GM19238 (cell line): ENCODE measurements around the gene POLR2F.
A peak's percentile ranks its signal among the peaks of the same experiment; 100 is the strongest.
"Not testable (repeated sequence)": the region's sequence is repeated elsewhere in the genome, so short reads cannot be mapped to it uniquely, and the experiment has no call there.

Experiments used
- DNase-seq: peaks from one replicate; pipeline ENCODE4 v3.0.0; 2011; ENCODE audit warnings: low spot score; ENCODE audit not compliant: insufficient read length

The POLR2F gene

DNA sequence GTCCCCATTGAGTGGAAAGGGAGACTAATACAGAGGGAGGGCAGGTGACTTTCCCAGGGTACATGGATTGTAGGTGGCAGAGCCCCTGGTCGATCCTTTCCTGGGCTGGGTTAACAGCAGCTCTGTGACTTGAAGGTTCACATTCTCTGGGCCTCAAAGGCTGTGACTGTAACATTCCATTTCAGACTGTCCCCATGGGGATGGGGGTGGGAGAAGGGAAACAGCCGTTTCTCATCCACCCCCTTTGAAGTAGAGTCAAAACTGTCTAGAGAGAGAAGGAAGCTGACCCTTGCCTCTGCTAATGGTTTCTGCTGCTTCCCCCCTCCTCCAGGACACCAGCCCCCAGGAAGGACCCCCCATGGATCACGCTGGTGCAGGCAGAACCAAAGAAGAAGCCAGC lies 28.2 kb upstream of the POLR2F start:
- no peak for DNase-seq

DNA sequence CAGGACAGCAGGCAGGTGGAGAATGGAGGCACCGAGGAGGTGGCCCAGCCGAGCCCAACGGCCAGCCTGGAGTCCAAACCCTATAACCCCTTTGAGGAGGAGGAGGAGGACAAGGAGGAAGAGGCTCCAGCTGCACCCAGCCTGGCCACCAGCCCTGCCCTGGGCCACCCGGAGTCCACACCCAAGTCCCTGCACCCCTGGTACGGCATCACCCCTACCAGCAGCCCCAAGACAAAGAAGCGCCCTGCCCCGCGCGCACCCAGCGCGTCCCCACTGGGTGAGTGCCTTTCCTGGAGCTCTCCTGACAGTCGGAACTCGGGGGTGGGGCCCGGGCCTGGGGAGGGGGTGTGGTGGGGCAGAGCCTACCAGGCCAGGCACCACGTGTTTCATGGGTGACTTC lies 27.7 kb upstream of the POLR2F start:
- DNase-seq = no peak

DNA sequence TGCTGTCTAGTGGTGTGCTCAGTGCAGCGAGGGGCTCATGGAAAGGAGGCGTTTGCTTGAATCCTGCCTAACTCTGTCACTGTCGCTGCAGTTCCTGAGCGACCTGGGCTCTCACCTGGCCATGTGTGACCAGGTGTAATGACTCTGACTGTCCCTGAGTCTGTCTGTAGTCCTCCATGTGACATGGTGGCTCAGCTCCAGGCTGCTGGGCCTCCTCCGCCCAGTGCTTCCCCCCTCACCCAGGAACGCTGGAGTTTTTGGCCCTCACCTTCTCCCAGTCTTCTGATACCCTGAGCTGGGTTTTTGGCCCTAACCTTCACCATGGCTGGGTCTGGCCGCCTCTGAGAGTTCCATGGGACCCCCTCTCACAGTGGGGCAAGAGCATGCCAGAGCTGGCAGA lies 27.1 kb upstream of the POLR2F start:
- no peak for DNase-seq

DNA sequence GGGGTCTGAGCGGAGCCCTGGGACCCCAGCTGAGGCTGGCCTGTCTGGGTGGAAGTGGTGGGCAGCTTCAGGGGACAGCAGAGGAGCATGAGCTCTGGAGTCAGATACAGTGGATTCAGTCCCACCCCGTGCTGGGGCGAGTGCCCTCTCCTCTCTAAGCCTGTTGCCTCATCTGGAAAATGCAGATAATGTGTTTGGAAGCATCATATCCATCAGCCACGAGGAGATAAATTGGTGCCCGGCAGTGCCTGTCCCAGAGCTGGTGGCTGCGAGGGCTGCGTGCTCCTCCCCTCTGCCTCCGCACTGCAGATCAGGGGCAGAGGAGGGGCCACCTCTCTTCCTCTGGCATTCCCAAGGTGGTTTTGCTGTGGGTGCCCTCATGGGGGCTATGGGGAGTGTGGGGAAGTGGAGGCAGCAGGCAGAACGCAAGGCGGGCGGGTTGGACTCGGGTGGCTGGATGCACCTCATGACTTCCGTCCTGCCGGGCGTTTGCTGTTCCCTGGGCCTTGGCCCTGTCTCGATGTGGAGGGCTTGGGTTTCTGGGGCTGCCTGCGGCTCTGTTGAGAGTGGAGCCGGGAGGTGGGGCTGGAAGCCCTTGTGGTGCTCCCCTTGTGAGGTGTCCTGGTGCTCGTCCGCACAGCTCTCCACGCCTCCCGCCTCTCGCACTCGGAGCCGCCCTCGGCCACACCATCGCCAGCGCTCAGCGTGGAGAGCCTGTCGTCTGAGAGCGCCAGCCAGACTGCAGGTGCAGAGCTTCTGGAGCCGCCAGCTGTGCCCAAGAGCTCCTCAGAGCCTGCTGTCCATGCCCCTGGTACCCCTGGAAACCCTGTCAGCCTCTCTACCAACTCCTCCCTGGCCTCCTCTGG lies 26.5 kb upstream of the POLR2F start:
- no peak for DNase-seq

- no peak for DNase-seq
Measured at GRCh38 chr22:37927637-37927936, 25.9 kb upstream of the POLR2F start.

- no peak for DNase-seq
Measured at GRCh38 chr22:37929390-37929789, 24.1 kb upstream of the POLR2F start.

GRCh38 chr22:37930270-37930951 lies 23.1 kb upstream of the POLR2F start:
- no peak for DNase-seq

GRCh38 chr22:37930952-37931440 lies 22.5 kb upstream of the POLR2F start:
- DNase-seq = no peak

- no peak for DNase-seq
Measured at GRCh38 chr22:37931893-37932389, 21.6 kb upstream of the POLR2F start.

GRCh38 chr22:37932401-37932800 lies 21.1 kb upstream of the POLR2F start:
- no peak for DNase-seq

DNA sequence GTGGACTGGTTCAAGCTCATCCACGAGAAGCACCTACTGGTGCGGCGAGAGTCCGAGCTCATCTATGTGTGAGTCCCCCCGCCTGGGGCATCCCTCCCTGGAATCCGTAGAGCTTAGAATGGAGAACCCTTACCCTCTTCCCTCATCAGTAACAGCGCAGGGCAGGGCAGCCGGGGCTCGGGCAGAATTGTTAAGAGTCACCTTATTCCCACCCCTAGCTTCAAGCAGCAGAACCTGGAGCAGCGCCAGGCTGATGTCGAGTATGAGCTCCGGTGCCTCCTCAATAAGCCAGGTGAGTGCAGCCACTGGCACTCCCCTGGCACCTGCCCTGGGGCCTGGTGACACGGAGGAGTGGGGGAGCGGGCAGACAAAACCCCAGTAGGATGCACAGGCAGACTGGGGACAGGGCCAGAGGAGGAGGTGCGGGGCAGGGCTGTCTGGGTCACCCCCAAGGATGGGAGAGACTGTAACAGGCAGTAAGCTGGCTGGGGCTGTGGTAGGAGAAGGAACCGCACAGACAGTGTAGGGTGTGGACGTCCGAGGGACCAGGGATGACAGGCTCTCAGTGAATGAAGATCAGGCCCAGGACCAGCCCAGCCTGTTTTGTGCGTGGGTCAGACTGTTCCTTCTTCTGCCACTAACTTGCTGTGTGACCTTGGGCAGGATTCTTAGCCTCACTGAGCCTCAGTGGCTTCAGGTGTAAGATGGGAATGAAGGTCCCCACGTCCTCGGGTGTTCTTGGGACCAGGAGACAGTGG lies 20.5 kb upstream of the POLR2F start:
- DNase-seq = no peak

GRCh38 chr22:37933711-37934376 lies 19.7 kb upstream of the POLR2F start:
- DNase-seq = peak; percentile 90

DNA sequence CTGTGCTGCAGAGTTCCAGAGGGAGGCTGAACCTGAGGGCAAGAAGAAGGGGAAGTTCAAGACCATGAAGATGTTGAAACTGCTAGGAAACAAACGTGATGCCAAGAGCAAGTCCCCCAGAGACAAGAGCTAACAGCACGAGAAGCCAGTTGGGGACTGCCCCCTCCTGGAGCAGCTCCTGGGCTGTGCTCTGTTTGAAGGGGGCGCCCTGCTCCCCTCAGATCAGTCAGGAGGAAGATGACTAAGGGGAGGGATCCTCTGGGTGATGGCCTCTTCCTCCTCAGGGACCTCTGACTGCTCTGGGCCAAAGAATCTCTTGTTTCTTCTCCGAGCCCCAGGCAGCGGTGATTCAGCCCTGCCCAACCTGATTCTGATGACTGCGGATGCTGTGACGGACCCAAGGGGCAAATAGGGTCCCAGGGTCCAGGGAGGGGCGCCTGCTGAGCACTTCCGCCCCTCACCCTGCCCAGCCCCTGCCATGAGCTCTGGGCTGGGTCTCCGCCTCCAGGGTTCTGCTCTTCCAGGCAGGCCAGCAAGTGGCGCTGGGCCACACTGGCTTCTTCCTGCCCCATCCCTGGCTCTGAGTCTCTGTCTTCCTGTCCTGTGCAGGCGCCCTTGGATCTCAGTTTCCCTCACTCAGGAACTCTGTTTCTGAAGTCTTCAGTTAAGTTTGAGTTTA lies 12.7 kb upstream of the POLR2F start:
- DNase-seq = no peak

- DNase-seq = no peak
Measured at GRCh38 chr22:37942133-37942532, 11.4 kb upstream of the POLR2F start.

DNA sequence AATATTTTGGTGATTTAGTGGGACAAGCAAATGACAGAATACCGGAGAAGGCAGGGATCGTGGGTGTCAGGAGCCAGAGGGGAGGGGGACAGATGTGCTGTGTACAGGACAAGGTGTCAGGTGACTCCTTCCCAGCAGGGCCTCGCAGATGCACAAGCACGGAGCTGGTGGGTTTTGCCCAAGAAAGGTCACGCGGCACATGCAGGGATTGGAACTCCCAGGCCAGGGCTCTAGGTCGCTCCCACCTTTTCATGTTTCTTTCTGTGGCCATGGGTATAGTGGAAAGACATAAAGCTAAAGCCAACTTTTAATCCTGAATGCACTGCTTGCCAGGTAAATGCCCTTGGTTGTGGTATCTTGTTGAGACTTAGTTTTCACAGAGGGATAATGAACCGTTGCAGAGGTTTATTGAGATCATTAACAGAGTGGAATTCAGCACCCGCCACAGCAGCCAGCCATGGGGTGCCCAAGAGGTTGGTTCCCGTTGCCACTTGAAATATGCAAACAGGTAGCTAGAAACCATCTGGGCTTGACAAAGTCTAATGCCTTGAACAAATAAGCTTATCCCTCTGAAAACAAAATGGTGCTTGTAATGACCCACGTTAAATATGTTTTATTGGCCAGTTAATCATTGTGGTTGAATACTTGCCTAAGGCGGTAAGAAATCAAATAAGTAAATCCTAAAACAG lies 10.2 kb upstream of the POLR2F start:
- no peak for DNase-seq

DNA sequence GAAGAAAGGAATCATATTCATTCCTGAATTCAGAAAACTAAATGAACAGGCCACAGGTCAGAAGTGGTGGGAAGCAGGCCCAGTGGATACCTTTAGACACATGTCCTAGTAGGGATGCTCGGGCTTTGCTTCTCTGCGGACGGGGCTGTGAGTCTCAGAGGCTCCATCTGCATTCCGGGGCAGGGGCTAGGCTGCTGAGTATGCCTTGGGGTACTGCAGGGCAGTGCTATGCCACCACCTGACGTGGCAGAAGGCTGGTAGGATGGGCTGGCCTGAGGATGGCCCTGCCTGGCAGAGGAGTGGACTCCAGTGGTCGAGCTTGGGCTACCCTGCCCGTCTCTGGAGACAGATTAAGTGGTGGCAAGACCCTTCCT lies 9.7 kb upstream of the POLR2F start:
- no peak for DNase-seq

DNA sequence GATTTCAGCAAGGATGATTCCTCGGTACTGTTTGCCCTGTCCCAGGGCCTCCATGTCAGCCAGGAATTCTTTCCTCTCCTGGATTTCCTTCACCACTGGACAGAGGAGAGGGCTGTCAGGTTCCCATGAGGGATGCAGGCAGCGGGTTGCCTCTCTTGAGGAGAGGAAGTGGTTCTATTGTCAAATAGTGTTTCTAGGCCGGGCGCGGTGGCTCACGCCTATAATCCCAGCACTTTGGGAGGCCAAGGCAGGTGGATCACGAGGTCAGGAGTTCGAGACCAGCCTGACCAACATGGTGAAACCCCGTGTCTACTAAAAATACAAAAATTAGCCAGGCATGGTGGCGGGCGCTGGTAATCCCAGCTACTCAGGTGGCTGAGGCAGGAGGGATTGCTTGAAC lies 9.1 kb upstream of the POLR2F start:
- not testable (repeated sequence) for DNase-seq

DNA sequence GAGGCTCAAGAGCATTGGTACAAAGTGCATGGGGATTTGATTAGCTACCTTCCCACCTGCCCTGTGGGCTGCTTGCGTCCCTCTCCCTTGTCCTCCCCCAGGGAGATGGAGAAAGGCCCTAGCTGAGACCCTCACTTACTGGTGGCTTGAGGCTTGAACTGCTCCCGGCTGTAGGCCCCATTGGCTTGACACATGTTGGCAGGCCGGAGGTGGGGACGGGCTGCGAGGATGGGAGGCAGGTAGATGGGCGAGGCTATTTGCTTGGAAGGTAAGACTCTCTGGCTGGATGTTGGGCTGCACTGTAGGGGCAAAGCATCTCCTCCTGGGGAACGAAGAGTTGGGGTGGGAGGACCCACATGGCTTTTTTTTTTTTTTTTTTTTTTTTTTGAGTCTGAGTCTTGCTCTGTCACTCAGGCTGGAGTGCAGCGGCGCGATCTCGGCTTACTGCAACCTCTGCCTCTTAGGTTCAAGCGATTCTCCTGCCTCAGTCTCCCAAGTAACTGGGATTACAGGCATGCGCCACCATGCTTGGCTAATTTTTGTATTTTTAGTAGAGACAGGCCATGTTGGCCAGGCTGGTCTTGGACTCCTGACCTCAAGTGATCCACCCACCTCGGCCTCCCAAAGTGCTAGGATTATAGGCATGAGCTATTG lies 6.2 kb upstream of the POLR2F start:
- not testable (repeated sequence) for DNase-seq

DNA sequence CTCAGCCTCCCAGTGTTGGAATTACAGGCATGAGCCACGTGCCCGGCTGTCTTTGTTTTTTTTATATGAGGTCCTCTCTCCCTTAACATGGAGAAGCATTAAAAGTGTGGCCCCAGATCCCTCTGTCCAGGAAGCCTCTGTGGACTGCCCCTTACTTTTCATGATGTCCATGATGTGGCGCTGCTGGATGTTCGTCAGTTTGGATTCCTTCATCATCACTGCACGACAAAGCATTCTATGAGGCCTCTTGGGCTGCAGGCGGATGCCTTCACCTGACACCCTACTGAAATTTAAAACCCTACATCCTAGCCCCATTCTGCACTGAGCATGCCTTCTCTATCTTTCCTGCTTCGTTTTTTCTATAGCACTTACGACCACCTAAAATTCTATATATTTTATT lies 2.2 kb upstream of the POLR2F start:
- no peak for DNase-seq

DNA sequence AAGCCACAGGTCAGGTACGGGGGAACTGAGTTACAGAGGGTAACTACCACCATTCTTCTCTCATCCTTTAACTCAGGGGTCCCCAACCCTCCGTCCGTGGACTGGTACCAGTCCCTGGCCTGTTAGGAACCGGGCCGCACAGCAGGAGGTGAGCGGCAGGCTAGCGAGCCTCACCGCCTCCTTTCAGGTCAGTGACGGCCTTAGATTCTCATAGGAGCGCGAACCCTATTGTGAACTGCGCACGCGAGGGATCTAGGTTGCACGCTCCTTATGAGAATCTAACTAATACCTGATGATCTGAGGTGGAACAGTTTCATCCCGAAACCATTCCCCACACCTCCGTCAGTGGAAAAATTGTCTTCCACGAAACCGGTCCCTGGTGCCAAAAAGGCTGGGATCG lies 870 bp upstream of the POLR2F start:
- not testable (repeated sequence) for DNase-seq
